Measurements from ENCODE around the gene OPCML.

OPCML gene

DNA sequence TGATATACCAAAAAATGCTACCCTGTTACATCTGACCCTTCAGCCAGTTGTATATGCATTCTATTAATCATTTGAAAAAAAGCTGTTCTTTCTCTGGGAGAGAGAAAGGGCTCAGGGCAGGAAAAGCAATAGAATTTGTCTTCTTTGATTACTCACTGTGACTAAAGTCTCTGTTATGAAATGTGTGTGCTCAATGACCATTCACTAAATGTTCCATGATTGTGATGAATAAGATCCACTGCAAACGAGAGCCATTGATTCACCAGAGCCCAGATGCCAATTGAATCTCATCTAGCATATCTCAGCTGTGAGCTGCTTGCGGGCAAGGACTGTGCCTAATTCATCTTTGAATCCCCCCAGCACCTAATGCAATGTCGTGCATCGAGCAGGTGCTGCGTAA is 184.3 kb downstream of the OPCML start:
- no peak for DNase-seq

- DNase-seq = no peak
Measured at GRCh38 chr11:133346137-133346536, 186.2 kb downstream of the OPCML start.

DNA sequence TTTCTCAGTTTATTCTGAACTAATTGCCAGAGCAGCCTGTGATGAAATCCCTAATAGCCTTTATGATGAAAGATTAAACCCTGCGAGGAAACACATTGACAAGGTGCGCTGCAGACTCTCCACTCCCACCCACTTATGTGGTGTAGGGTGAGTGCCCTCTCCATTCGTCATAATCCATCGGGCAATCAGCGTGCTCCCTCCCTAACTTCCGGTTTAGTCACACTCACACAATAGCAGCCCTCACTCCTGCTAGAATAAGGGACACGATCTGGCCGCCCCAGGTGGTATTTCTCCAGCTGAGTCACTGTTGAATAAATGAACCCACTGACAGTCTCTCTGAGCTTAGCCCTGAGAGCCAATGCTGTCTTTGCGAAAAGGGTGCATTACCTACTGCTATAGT is 188.3 kb downstream of the OPCML start:
- no peak for DNase-seq

- DNase-seq = no peak
Measured at GRCh38 chr11:133339495-133340140, 192.7 kb downstream of the OPCML start.

- DNase-seq = no peak
Measured at GRCh38 chr11:133338588-133338987, 193.7 kb downstream of the OPCML start.

DNA sequence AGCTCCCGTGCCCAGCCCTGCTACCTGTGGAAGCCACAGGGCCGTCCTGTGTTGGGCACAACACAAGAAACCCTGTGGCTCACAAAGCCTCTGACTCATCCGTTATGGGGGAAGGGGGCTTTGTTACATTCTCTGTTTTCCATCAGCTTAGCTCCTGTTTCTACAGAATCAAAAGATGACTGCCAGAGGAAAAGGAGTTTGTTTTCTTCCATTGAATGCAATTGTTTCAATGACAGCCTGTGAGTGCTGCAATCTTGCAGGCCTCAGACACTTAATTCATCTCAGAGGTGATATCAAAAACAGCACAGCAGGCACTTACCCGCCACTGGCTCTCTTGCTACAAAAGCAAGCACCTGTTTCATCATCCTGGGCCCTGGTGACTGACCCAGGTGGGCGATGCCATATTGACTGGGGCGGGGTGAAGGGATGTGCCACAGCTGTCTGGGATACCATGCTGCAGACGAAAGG is 194.3 kb downstream of the OPCML start:
- DNase-seq = no peak

DNA sequence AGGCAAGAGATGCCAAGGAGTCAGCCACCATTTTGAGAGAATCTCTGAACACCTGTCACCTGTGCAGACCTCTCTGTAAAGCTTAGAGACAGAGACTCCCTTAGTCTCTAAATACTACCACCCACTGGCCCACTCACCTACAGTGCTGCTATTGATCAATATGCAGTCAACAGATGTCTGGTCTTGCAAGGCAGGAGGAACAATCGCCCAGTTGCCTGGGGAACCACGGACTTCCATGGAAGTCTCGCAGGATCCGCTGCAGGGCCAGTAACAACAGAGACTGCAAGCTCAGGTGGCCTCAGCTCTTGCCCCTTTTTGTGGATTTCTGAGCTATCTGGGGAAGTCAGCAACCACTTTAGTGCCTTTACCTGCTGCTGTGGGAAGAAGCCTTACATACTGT is 195.1 kb downstream of the OPCML start:
- DNase-seq = no peak

GRCh38 chr11:133331031-133331430 is 201.3 kb downstream of the OPCML start:
- no peak for DNase-seq

GRCh38 chr11:133326849-133327248 is 205.5 kb downstream of the OPCML start:
- DNase-seq = no peak

GRCh38 chr11:133326332-133326731 is 206.0 kb downstream of the OPCML start:
- no peak for DNase-seq

GRCh38 chr11:133325711-133326110 is 206.6 kb downstream of the OPCML start:
- no peak for DNase-seq

- DNase-seq = no peak
Measured at GRCh38 chr11:133323354-133323753, 208.9 kb downstream of the OPCML start.

GRCh38 chr11:133318221-133318620 is 214.1 kb downstream of the OPCML start:
- no peak for DNase-seq

DNA sequence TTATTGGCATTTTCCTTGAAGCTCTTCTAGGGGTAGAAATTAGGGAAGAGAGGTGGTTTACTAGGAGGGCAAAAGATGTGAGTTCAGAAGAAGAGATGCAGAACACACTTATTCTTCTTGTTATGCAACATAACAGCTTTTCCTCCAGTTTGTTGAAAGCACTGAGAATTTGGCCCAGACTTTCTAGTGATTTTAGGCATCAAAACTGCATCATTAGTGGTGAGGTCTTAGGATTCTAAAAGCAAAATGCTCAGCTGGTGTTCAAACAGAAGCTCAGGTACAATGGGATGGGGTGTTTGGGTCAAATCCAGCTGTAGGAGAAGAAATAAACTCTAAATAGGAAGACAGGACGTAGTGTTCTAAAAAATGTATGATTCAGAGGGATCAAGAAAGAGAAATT is 221.1 kb downstream of the OPCML start:
- no peak for DNase-seq

- no peak for DNase-seq
Measured at GRCh38 chr11:133306019-133306418, 226.3 kb downstream of the OPCML start.

GRCh38 chr11:133305208-133305956 is 226.9 kb downstream of the OPCML start:
- DNase-seq = no peak

DNA sequence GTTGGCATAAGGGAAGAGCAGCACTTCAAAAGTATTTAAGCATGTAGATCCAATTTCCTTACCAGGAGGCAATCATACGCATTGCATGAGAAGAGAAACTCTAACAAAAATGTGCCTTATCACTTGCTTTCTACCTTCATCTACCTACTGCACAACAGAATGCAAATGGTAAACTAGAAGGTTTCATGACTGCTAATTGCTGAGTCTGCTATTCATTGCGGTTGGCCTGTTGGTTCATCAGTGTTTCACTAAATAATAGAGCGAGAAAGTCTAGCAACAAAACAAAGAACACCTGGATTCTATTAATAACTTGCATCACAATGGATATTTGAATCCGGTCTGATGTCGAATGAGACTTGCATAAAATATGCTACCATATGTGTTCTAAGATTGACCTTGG is 229.0 kb downstream of the OPCML start:
- no peak for DNase-seq

- DNase-seq = no peak
Measured at GRCh38 chr11:133302056-133302455, 230.2 kb downstream of the OPCML start.

GRCh38 chr11:133300666-133301065 is 231.6 kb downstream of the OPCML start:
- DNase-seq = no peak

DNA sequence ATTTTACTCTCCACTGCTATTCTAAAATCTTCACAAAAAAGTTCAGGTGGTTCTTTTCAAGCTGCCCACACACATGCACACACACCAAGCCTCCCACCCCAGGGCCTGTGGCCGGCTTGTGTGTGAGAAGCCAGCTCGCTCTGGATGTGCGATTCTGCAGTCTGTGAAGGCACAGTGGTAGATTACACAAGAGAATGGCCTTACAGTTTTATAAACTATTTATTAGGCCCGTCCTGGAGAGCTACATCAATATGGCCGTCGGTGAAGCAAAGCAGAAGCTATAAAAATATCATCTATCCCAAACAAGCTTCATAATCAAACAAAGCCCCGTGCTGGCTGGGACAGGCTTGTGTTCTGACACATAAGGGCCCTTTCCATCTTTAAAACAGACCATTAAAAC is 240.5 kb downstream of the OPCML start:
- DNase-seq = no peak

GRCh38 chr11:133285359-133285758 is 246.9 kb downstream of the OPCML start:
- no peak for DNase-seq

GRCh38 chr11:133284156-133284555 is 248.1 kb downstream of the OPCML start:
- DNase-seq = no peak

DNA sequence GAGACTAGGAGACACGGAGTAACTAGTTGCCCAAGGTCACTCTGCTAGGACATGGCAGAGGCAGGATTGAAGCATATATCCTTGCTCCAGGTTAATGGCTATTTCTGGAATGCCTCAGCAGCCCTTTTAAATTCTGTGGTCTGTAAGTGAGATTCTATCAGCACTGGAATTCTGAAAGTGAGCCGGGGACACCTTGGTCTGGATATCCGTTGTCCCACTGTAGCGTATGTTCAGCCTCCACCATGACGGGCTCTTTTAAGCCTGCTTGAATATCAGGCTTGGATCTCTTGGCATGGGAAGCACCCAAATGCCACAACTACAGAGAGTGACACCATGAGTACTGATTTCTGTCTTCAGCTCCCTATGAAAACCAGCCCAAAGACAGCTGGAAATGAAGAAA is 254.4 kb downstream of the OPCML start:
- no peak for DNase-seq

GRCh38 chr11:133271871-133272776 is 260.2 kb downstream of the OPCML start:
- DNase-seq = no peak
